ENCODE measurements around the gene RBM15.
A peak's percentile ranks its signal among the peaks of the same experiment; 100 is the strongest.

RBM15 gene

GRCh38 chr1:110356379-110356778 is 17.2 kb downstream of the RBM15 start:
- no peak for DNase-seq

DNA sequence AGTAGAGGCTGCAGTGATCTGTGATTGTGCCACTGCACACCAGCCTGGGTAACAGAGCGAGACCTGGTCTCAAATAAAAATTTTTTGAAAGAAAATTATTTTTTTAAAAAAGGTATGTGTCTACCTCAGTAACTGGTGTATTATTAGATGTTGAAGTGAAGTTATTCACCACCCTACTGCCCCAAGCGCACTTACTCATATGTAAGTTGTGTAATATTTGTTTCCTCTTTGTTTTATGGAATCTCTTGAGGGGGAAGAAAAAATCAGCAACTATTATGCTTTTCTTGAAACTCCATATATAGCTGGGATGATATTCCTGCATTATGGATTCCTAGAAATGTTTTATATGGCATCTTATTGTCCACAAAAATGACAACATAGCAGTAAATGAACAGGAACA is 21.3 kb downstream of the RBM15 start:
- DNase-seq = no peak

GRCh38 chr1:110361856-110362255 is 22.7 kb downstream of the RBM15 start:
- DNase-seq = no peak

- DNase-seq = no peak
Measured at GRCh38 chr1:110364221-110364620, 25.0 kb downstream of the RBM15 start.

DNA sequence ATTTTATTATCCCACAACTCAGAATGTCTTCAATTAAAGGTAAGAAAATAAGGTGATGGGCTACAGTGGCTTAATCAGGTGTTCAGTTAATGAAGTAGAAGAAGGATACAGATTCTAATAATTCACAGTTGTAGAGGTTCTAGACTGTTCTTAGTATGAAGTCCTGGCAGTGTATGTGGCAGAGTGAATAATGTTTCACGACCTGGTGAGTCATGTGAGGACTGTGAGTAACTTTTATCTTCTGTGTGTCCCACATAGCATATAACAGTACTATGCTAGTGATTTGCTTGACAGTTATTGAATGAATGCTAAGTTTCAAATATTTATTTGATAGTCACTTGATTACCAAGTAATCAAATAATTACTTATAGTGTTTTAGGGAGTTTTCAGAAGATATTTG is 31.6 kb downstream of the RBM15 start:
- DNase-seq = peak; percentile 60

GRCh38 chr1:110375490-110375889 is 36.3 kb downstream of the RBM15 start:
- DNase-seq = no peak

GRCh38 chr1:110380672-110381283 is 41.6 kb downstream of the RBM15 start:
- peak; percentile 37 for DNase-seq

DNA sequence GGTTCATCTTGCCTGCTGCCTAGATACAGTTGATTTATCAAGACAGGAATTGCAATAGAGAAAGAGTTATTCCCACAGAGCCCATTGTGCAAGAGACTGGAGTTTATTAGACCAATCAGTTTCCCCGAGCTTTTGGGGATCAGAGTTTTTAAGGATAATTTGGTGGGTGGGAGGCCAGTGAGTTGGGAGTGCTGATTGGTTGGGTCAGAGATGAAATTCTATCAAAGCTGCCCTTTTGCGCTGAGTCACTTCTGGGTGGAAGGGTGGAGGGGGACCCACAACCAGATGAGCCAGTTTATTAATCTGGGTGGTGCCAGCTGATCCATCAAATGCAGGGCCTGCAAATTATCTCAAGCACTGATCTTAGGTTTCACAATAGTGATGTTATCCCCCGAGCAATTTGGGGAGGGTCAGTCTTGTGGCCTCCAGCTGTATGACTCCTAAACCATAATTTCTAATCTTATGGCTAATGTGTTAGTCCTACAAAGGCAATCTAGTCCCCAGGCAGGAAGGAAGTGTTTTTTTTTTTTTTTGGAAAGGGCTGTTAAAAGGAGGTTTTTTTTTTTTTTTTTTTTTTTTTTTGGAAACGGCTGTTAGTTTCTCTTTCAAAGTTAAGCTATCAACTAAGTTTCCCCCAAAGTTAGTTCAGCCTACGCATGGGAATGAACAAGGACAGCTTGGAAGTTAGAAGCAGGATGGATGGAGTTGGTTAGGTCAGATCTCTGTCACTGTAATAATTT is 44.2 kb downstream of the RBM15 start:
- no peak for DNase-seq

- DNase-seq = no peak
Measured at GRCh38 chr1:110384581-110385321, 45.6 kb downstream of the RBM15 start.

GRCh38 chr1:110385369-110385768 is 46.2 kb downstream of the RBM15 start:
- no peak for DNase-seq

GRCh38 chr1:110387048-110387754 is 48.0 kb downstream of the RBM15 start:
- no peak for DNase-seq

DNA sequence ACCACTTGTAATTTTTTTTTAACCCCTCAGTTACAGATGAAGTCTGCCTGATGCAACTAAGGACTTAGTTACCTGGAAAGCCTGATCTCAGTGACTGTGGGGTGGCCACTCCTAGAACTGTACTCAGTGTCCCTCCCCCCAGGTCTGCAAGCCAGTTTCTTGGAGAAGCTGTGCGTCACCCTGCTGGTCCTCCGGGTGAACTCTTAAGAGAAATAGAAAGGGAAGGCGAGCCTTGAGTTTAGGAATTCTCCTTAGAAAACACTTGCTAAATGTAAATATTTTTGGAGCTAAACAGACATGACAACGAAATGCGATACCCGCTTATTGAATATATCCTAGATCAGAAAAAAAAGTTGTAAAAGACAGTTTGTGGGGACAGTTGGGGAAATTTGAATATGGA is 50.9 kb downstream of the RBM15 start:
- DNase-seq = peak; percentile 77

GRCh38 chr1:110390692-110391245 is 51.6 kb downstream of the RBM15 start, which contains the start of gene SLC16A4:
Gene SLC16A4 (minus strand): TSS chr1:110391026. CDS start chr1:110389323, 1,703 bp downstream.
- peak; percentile 62 for DNase-seq

- no peak for DNase-seq
Measured at GRCh38 chr1:110393286-110393685, 54.1 kb downstream of the RBM15 start.

- DNase-seq = peak; percentile 77
Measured at GRCh38 chr1:110393691-110394492, 54.7 kb downstream of the RBM15 start.

DNA sequence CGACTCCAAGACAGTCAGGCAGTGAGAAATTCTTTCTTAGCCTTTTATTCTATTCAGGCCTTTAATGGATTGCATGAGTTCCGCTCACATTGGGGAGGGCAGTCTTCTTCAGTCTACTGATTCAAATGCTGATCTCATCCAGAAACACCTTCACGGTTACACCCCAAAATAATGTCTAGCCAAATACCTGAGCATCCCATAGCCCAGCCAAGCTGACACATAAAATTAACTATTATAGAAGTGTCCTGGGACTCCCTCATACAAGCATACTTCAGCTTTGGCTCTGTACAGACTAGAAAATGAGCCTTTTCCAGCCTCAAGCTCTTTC is 55.3 kb downstream of the RBM15 start:
- no peak for DNase-seq
